CD4-positive, alpha-beta T cell treated with Interleukin-10 for 1 hour (primary cell): ENCODE results near the gene TMEM108.
"Not testable (repeated sequence)": the region's sequence is repeated elsewhere in the genome, so short reads cannot be mapped to it uniquely, and the experiment has no call there.

ENCODE experiments used
- DNase-seq: peaks from one replicate; pipeline ENCODE4 v3.0.0-alpha.2; 2020

The TMEM108 gene

GRCh38 chr3:133038089-133038730 lies at the start of gene TMEM108:
TSS of gene TMEM108 (plus strand) at chr3:133038391.
- DNase-seq, result peak; percentile 4

DNA sequence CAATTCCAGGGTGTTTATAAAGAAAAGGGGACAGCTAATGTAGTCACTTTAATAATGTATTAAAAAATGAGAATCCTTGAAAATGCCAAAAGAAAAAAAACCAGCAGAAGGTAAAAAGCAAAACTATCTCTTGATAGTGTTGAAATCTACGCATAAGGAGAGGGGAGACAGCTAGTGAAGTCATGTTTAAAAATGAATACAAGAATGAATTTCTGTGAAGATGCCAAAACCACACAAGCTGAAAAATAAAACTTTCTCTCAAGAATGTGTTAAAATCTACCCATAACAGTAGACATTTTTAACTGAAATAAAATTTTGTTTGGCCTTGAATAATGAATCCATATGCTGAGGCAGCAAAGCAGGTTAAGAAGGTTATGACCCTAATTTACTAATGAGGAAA lies 42.2 kb upstream of the TMEM108 start:
- DNase-seq, result no peak

- DNase-seq, result no peak
These were observed 40.6 kb upstream of the TMEM108 start for GRCh38 chr3:132997404-132998185.

- not testable (repeated sequence) for DNase-seq
These were observed 33.2 kb upstream of the TMEM108 start for GRCh38 chr3:133005032-133005431.

- DNase-seq, result no peak
These were observed 30.6 kb upstream of the TMEM108 start for GRCh38 chr3:133007601-133008000.

DNA sequence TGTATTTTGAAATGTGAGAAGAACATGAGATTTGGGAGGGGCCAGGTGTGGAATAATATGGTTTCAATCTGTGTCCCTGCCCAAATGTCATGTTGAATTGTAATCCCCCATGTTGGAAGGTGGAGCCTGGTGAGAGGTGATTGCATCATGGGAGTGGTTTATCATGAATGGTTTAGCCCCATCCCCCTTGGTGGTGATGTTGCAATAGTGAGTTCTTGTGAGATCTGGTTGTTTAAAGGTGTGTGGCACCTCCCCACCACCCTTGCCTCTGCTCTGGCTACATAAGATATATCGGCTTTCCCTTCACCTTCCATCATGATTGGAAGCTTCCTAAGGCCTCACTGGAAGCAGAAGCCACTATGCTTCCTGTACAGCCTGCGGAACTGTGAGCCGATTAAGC lies 23.9 kb upstream of the TMEM108 start:
- DNase-seq, result no peak

GRCh38 chr3:133015573-133015972 lies 22.6 kb upstream of the TMEM108 start:
- DNase-seq, result not testable (repeated sequence)

- DNase-seq, result no peak
These were observed 21.3 kb upstream of the TMEM108 start for GRCh38 chr3:133016838-133017309.

- DNase-seq, result no peak
These were observed 19.3 kb upstream of the TMEM108 start for GRCh38 chr3:133018921-133019320.

GRCh38 chr3:133021206-133021605 lies 17.0 kb upstream of the TMEM108 start:
- no peak for DNase-seq

GRCh38 chr3:133023362-133023761 lies 14.8 kb upstream of the TMEM108 start:
- DNase-seq, result no peak

- DNase-seq, result no peak
These were observed 12.6 kb upstream of the TMEM108 start for GRCh38 chr3:133025546-133025945.

DNA sequence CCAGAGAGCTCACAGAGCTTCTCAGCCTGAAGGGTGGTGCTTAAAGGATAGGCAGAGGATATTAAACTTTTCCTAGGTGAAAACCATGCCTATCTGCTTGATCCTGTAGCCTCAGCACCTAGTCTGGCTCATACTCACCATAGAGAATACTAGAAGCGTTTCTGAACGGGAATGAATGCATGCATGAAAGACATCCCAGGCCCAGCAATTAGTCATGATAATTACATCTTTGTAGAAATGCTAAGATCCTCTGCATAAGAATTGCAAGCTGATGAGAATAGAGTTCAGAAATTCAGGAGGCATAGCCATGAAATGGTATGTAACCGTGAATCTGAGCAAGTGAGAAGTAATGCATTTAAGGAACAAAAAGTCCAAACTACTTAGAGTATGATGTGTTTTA lies 5.9 kb upstream of the TMEM108 start:
- DNase-seq, result no peak

- DNase-seq, result no peak
These were observed 755 bp upstream of the TMEM108 start for GRCh38 chr3:133037436-133037835.

DNA sequence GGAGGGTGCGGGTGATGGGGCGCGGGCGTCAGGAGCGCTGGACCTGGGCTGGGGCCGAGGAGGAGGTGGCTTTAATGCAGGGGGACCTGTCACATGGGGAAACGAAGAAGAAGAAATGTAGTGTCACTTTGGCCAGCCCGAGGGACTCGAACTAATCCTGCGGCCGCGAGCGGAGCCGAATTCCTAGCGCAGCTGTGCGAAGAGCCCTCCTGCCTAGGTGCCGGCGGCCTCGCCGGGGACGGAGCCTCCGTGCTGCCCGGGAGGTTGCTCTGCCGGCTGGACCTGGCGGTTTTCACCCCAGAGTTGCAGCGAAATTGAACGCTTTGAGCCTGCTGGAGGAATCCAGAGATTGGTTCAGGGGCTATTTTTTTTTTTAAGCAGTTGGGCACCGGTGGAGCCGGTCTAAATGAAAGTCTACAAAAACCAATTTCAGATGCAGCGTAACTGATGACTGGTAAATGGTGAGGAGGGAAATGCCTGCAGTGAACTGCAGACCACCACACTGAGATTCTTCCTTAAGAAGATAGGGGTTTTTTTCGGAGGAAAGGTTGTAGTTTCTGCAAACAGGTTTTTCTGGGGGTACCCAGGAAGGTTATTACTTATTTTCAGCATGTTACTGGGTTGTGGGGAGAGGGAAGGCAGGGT lies 662 bp downstream of the TMEM108 start:
- DNase-seq, result no peak

DNA sequence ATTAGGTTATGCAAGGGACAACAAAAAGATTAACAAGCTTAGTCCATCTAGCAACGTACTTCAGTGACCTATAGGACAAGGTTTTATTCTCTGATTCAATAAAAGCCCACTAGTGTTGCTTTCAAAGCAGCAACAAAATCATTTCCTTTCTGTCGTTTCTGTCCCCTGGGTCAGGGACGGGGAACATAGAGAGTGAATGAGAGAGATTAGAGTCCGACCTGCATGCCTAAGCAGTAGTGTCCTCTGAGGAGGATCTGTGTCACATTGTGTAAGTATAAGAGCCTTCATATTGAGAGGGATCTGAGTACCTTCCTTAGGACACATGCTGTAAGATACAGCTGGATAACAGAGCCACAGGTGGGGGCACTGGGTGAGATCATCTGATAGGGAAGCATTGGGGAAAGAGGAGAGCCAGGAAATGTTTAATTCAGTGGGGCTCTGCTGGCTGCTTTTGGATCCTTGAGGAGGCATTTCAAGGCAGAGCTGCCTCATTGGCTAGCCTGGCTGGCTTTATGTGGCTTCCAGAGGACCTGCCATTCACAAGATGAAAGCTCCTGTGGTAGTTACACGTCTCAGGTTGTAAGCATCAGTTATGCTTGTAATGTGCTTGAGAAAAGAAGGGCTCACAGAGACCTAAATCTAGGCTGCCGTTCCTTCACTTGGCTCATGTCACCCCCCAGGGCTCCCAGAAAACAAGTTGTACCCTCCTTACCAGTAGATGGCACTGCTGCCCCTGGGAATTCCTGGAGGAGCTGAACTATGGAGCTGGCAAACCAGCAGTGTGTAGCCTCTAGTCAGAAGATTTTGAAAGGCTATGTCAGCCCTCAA lies 2.7 kb downstream of the TMEM108 start:
- peak; percentile 2 for DNase-seq

DNA sequence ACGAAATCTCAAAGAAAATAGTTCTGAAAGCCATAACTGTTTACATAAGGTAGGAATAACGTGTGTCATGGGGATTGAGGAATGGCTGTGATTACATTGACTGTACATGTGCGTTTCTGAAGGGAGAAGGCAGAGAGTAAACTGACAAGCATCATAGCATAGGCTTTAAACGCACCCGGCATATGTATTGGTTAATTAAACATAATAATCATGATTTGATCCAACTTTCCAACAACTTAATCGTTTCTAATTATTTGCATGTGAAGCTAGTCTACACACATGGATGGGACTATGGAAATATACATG lies 3.3 kb downstream of the TMEM108 start:
- no peak for DNase-seq

DNA sequence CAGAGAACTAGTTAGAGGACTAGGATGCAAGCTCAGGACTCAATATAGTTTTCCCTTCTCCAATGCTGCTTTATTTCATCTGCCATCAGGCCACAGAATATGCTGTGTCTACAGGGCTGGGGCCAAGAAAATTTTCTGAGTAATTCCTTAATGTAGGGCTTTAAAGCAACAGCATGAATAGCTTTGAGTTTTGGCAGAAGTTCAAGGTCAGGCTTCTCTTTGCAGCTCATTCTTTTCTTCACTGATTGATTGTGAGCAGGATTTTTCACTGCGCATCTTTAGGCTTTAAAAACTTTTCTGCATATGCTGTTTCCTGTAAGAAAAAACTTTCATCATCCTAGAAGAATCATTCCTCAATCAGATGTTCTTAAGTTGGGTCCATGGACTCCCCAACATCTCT lies 4.6 kb downstream of the TMEM108 start:
- no peak for DNase-seq

DNA sequence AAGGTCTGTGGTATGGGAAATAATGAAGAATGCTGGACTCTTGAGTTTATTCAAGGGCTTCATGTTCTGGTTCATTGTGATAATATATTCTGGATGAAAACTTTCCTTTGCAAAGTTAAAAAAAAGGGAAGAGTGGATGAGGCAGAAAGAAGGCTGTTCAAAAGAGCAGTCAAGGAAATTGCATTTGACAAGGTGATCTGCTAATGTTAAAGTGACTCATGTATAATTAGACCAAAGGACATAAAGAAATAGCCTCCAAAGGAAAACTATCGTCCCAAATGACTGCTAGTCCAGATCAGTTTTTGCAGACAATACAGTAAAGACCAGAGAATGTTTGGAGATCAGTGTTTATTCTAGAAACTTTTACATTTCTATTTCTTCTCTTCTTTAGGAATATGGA lies 9.8 kb downstream of the TMEM108 start:
- no peak for DNase-seq

GRCh38 chr3:133049491-133049890 lies 11.3 kb downstream of the TMEM108 start:
- no peak for DNase-seq

DNA sequence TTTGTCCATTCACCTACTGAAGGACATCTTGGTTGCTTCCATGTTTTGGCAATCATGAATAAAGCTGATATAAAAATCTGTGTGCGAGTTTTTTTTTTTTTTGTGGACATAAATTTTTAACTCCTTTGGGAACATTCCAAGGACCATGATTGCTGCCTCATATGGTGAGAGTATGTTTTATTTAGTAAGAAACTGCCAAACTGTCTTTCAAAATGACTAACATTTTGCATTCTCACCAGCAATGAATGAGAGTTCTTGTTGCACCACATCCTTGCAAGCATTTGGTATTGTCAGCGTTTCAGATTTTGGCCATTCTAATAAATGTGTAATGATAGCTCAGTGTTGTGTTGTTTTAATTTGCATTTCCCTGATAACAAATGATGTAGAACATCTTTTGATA lies 12.7 kb downstream of the TMEM108 start:
- no peak for DNase-seq

DNA sequence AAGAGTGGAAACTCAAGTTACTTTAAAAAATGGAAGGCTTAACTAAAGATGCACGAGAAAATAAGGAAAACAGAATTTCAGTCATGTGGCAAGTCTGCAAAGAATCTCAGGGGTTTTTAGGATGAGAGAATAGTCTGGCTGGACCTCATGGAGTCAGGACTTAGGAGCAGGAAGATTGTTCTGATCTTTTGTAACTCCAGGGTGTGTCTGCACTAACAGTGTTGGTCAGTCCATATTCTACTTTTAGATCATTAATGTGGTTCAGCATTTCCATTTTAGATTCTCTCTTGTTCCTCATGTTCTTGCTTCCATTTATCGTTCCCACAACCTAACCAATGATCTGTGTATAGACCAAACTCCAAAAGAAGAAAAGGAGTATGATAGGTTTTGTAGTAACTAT lies 15.3 kb downstream of the TMEM108 start:
- no peak for DNase-seq

GRCh38 chr3:133054586-133054985 lies 16.4 kb downstream of the TMEM108 start:
- no peak for DNase-seq
